Testis (tissue), 2 donors: Measurements from ENCODE around the gene ZCCHC14.

Experiments used
- POLR2A ChIP-seq: fragments of 450-650 bp; IDR thresholded peaks from one replicate; pipeline ENCODE4 v1.6.1; 2017; ENCODE audit warnings: antibody characterized with exemption, mild to moderate bottlenecking, moderate library complexity
- TF ChIP-seq, protein P1 (sequence below), 3 experiments: fragments of 450-650 bp in 2 of 3; fragments of 200-600 bp in 1 of 3; sonication (generic) in 1 of 3; IDR thresholded peaks; one replicate each; pipeline ENCODE4 v1.5.1; 2016 to 2019; ENCODE audit warnings: antibody characterized with exemption in 3 of 3, mild to moderate bottlenecking in 2 of 3, moderate library complexity in 1 of 3

DNA sequence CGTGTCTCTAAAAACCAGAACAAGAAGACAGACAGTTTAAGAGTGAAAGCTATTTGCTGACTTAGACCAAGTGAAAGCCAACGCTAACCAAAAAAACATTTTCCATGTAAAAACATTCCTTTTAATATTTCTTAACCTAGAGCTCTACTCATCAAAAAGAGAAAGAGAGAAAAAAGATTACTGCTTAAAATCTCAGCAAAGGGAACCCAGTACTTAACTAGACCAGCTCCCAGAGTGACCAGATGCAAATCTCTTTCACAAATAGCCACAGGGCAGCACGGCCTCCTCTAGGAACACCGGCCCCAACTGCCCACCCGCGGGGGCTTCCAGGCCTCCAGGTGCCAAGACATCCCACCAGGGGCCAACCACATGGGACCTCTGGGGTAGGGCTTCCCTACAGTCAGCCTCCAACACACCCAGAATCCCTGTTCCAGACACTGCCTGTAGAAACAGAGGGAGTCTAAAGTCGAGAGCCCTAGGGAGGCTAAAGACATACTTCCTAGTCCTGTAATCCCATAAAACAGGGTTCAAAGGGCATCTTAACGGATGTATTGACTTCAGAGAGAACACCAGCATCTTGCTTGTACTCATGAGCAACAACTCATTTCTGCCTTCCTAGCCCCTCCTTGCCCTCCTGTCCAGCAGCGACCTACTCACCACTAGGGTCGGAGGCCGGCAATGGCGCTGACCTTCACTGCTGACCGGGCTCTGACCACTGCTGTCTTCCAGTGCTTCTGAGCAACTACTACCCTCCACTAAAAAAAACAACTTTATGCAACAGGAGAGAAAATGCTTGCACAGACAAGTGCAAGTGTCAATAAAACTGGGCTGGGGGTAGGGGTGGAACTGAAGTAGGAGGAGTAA, 21.3 kb downstream of the ZCCHC14 start:
- TF ChIP-seq, protein P1, sequence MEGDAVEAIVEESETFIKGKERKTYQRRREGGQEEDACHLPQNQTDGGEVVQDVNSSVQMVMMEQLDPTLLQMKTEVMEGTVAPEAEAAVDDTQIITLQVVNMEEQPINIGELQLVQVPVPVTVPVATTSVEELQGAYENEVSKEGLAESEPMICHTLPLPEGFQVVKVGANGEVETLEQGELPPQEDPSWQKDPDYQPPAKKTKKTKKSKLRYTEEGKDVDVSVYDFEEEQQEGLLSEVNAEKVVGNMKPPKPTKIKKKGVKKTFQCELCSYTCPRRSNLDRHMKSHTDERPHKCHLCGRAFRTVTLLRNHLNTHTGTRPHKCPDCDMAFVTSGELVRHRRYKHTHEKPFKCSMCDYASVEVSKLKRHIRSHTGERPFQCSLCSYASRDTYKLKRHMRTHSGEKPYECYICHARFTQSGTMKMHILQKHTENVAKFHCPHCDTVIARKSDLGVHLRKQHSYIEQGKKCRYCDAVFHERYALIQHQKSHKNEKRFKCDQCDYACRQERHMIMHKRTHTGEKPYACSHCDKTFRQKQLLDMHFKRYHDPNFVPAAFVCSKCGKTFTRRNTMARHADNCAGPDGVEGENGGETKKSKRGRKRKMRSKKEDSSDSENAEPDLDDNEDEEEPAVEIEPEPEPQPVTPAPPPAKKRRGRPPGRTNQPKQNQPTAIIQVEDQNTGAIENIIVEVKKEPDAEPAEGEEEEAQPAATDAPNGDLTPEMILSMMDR (IDR thresholded peaks at IDR 0.05), result no peak
- no peak for TF ChIP-seq POLR2A
